ENCODE measurements around the gene CDC20. TPM values are rescaled to one million over a fixed set of nuclear protein-coding genes. Genes with fewer than 3 reads are reported as not detected.

The CDC20 gene
- total RNA-seq (2014; rRNA removed; shearing (Covaris generic); ENCODE audit: low replicate concordance), result 152 and 260 TPM in 2 replicates

DNA sequence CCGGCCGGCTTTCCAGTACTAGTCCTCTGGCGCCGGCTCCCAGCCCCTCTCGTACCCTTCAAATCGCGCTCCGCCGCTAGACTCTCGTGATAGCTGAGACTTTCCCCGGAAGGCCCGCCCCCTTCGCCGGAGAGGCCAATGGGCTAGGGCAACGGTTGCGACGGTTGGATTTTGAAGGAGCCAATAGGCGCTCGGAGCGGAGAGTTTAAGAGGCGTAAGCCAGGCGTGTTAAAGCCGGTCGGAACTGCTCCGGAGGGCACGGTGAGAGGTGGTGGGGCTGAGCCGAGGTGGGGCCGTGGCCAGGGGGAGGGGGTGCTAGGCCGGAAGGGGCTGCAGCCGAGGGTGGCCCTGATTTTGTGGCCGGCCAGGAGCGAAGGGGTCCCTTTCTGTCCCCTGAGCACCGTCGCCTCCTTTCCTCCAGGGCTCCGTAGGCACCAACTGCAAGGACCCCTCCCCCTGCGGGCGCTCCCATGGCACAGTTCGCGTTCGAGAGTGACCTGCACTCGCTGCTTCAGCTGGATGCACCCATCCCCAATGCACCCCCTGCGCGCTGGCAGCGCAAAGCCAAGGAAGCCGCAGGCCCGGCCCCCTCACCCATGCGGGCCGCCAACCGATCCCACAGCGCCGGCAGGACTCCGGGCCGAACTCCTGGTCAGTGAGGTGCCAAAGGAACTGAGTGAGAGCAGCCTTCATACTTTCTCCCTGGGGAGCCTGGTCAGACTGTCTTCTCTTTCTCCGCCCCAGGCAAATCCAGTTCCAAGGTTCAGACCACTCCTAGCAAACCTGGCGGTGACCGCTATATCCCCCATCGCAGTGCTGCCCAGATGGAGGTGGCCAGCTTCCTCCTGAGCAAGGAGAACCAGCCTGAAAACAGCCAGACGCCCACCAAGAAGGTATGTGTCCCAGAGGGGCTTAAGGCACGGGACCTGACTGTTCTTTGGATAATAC is at the start of gene CDC20:
TSS of gene CDC20 (plus strand) at position 236 of the 948 bp plus-strand sequence. CDS start at position 471, 235 bp downstream.
- peak; percentile 98 for DNase-seq
- no peaks in the 10 kb centered on the region for H3K9me3 ChIP-seq
- H3K4me3 ChIP-seq, result peak within 1 kb of the TSS; percentile 89
- no peaks in the 10 kb centered on the region for H3K27me3 ChIP-seq
- peaks cover 52% of the 10 kb centered on the region for H3K36me3 ChIP-seq

DNA sequence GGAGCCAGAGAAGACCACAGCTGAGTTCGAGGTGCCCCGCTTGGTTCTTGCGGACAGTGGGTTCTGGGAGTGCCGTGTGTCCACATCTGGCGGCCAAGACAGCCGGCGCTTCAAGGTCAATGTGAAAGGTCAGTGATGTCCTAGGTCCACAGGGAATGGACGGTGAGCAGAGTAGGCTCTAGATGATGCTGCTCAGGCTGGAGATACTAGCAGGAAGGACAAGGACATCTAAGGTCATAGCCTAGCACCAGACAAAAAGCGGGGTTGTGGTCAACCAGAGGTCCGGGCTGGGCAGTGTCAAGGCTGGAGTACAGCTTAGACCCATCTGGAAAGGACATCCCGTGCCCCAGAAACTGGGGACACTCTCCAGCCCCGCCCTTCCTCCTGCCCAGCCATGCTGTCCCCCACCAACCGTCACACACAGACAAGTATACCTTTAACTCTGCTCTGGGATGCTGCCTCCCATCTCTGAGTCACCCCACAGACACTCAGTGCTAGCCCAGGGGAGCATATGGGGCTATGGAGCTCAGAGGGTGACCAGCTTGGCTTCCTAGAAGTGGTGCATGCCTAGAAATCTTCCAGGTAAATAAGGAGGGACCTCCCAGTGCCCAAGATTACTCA is 49.3 kb upstream of the CDC20 start:
- DNase-seq, result no peak
- Histone ChIP-seq H3K4me3 (no peak overlapping the region), H3K36me3 (no peaks in the 10 kb centered on the region), H3K9me3 (no peaks in the 10 kb centered on the region), H3K27me3 (no peaks in the 10 kb centered on the region)

DNA sequence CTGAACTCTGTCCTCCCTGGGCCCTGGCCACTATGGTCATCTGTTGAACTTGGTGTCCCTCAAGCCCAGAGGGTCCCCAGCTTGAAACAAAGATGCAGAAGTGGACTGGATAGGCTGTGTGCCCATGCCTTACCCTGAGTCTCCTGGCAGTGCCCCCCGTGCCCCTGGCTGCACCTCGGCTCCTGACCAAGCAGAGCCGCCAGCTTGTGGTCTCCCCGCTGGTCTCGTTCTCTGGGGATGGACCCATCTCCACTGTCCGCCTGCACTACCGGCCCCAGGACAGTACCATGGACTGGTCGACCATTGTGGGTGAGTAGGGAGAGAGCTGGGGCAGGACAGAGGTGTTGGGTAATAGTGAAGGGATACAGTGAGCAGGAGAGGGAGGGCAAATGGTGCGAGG is 47.3 kb upstream of the CDC20 start:
- Histone ChIP-seq H3K9me3 (no peaks in the 10 kb centered on the region), H3K36me3 (no peaks in the 10 kb centered on the region), H3K4me3 (no peak overlapping the region), H3K27me3 (no peaks in the 10 kb centered on the region)
- DNase-seq, result no peak

DNA sequence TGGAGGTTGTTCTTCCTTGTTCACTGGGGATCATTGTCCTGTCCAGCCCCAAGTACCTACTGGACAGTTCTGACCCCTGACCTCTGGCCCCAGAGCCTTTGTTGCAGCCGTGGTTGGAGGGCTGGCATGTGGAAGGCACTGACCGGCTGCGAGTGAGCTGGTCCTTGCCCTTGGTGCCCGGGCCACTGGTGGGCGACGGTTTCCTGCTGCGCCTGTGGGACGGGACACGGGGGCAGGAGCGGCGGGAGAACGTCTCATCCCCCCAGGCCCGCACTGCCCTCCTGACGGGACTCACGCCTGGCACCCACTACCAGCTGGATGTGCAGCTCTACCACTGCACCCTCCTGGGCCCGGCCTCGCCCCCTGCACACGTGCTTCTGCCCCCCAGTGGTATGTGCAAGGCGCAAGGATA is 46.6 kb upstream of the CDC20 start:
- no peaks in the 10 kb centered on the region for H3K27me3 ChIP-seq
- H3K36me3 ChIP-seq, result no peaks in the 10 kb centered on the region
- H3K4me3 ChIP-seq, result no peak overlapping the region
- no peaks in the 10 kb centered on the region for H3K9me3 ChIP-seq
- no peak for DNase-seq

DNA sequence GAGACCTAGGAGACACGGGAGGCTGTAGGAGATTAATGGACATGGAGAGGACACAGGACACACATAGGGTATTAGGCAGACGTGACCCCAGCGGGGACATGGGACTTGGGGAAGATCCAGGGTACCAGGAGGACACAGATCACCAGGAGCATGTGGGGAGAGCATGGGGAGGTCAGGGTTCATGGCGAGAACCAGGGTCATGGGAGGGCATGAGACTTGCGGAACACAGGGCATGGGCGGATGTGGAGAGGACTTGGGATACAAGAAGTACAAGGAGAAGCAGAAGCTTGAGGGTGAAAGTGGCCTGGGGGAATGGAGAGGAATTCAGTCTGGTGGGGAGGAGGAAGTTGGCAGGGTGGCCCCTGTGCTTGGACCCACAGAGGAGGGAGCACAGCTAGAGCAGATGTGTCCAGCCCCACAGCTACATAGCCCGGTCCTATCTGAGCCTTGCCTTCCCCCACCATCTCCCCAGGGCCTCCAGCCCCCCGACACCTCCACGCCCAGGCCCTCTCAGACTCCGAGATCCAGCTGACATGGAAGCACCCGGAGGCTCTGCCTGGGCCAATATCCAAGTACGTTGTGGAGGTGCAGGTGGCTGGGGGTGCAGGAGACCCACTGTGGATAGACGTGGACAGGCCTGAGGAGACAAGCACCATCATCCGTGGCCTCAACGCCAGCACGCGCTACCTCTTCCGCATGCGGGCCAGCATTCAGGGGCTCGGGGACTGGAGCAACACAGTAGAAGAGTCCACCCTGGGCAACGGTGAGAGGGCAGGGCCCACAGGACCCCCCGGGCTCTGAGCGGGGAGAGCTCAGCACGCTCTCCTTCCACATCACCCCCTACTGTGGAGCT is 45.9 kb upstream of the CDC20 start:
- H3K27me3 ChIP-seq, result no peaks in the 10 kb centered on the region
- no peaks in the 10 kb centered on the region for H3K9me3 ChIP-seq
- no peaks in the 10 kb centered on the region for H3K36me3 ChIP-seq
- no peak for DNase-seq
- H3K4me3 ChIP-seq, result no peak overlapping the region

DNA sequence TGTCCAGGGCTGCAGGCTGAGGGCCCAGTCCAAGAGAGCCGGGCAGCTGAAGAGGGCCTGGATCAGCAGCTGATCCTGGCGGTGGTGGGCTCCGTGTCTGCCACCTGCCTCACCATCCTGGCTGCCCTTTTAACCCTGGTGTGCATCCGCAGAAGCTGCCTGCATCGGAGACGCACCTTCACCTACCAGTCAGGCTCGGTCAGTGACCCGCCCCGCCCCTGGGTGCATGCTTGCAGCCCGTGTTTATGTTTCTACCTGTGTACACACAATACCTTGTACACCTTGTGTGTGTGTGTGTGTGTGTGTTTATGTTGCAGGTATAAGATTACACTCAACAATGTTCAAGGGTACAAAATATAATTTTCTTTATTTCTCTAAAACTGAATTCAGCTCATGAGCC is 45.0 kb upstream of the CDC20 start:
- Histone ChIP-seq H3K27me3 (no peaks in the 10 kb centered on the region), H3K4me3 (no peak overlapping the region), H3K9me3 (no peaks in the 10 kb centered on the region), H3K36me3 (no peaks in the 10 kb centered on the region)
- no peak for DNase-seq

DNA sequence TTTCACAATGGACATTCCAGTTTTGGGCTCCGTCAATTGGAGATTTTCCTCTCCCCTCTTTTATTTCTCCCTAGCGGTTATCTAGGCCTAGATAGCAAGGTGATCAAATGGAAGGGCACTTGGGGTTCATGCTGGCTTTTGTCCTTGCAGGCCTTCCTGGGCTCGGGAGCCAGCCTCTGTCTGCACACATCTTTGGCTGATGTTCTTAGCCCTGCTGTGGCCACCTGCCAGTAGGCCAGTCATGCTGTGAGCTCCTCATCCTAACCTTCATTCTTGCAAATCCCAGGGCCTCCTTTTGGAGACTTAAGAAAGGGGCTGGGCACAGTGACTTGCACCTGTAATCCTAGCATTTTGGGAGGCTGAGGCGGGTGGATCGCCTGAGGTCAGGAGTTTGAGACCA is 44.5 kb upstream of the CDC20 start:
- H3K27me3 ChIP-seq, result no peaks in the 10 kb centered on the region
- peak; percentile 28 for DNase-seq

DNA sequence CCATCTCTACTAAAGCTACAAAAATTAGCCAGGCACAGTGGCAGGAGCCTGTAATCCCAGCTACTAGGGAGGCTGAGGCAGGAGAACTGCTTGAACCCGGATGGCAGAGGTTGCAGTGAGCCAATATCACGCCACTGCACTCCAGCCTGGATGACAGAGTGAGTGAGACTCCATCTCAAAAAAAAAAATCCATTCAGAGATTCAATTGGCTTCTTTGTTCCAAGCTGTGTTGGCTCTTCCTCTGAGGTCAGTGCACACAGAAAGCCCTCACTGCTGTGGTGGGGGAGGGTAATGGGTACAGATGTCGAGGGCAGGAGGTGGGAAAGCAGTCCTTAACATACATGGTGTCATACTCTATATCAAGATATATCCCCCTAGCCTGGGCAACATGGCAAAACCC is 43.3 kb upstream of the CDC20 start:
- no peaks in the 10 kb centered on the region for H3K27me3 ChIP-seq
- H3K4me3 ChIP-seq, result no peak overlapping the region
- no peaks in the 10 kb centered on the region for H3K36me3 ChIP-seq
- no peak for DNase-seq
- no peaks in the 10 kb centered on the region for H3K9me3 ChIP-seq

More for the DNA sequence above, 44.5 kb upstream of the CDC20 start:
- Histone ChIP-seq H3K9me3 (no peaks in the 10 kb centered on the region), H3K4me3 (no peak overlapping the region), H3K36me3 (no peaks in the 10 kb centered on the region)

DNA sequence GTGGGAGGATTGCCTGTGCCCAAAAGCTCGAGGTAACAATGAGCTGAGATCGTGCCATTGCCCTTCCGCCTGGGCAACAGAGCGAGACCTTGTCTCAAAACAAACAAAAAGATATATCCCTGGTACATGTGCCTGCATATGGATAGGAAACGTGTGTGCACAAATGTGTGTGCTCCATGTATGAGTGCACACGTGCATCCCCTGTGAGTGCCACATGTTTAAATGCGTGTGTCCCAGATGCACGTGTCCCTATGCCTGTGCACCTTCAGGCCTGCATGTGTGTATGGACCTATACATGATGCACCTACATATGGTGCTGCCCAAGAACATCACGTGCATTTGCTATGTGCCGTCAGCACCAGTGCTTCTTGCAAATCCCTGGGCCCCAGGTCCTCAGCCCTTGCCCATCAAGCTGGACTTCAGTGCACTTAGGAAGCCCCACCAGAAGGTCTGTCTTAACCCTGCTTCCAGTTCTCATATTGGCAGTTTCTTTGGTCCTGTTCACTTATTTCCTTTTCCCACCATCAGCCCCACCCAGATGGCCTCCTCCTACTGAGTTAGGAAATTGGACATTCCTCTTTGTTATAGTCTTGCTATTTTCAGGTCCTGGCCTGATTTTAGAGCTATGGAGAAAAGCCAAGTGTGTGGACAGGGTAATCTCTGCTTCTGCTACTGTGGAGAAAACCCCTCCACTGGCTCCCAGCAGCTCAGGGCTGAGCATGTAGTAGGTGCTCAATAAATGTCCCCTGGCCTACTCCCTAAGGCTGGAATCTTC is 42.6 kb upstream of the CDC20 start:
- H3K9me3 ChIP-seq, result no peaks in the 10 kb centered on the region
- H3K36me3 ChIP-seq, result no peaks in the 10 kb centered on the region
- no peak overlapping the region for H3K4me3 ChIP-seq
- no peak for DNase-seq
- no peaks in the 10 kb centered on the region for H3K27me3 ChIP-seq

DNA sequence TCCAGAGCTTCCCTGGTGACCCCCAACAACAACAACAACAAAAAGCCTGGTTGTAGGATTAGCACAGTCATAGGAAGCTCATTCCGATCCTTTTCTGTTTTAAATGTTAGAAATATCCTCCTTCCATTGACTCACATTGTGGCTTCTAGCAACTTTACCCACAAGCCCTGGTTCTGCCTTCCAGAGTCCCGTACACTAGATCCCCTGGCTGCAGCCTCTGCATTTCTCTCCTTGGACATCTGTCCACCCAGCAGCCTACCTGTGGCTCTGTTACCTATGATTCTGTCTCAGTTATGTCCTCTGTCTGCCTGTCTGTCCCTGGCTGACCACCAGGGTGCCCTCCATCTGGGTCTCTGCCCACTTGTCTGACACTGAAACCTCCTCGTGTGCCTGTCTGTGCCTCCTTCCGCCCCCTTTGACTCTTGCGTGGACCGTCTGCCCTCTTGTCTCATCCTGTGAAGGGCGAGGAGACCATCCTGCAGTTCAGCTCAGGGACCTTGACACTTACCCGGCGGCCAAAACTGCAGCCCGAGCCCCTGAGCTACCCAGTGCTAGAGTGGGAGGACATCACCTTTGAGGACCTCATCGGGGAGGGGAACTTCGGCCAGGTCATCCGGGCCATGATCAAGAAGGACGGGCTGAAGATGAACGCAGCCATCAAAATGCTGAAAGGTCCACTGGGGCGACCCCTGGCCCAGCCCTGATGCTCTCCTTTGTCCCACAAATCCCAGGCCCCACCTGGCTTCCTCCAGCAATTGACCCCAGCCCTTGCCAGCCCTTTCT is 41.9 kb upstream of the CDC20 start:
- no peak for DNase-seq
- no peaks in the 10 kb centered on the region for H3K27me3 ChIP-seq
- no peak overlapping the region for H3K4me3 ChIP-seq
- no peaks in the 10 kb centered on the region for H3K36me3 ChIP-seq
- H3K9me3 ChIP-seq, result no peaks in the 10 kb centered on the region

DNA sequence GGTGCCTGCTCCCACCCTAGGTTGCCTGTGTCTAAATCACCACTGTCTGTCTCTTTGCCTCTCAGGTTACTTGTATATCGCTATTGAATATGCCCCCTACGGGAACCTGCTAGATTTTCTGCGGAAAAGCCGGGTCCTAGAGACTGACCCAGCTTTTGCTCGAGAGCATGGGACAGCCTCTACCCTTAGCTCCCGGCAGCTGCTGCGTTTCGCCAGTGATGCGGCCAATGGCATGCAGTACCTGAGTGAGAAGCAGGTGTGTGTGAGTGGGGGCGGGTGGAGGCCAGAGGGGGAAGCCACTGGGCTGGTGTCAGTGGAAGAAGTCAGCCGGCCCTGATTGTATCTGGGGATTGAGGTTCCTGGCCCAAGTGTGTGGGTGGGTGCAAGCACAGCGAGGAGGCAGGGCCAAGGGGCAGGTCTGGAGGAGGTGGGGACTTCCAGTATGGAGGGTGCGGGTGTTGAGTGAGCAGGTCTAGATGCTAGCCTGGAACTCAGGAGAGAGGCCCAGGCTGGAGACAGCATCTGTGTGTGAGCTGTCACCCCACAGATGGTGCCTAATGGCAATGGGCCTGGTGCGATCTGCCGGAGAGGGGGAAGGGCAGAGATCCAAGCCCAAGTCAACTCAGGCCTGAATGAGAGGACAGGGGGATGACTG is 40.8 kb upstream of the CDC20 start:
- H3K9me3 ChIP-seq, result no peaks in the 10 kb centered on the region
- no peaks in the 10 kb centered on the region for H3K27me3 ChIP-seq
- H3K4me3 ChIP-seq, result no peak overlapping the region
- DNase-seq, result no peak
- H3K36me3 ChIP-seq, result no peaks in the 10 kb centered on the region

DNA sequence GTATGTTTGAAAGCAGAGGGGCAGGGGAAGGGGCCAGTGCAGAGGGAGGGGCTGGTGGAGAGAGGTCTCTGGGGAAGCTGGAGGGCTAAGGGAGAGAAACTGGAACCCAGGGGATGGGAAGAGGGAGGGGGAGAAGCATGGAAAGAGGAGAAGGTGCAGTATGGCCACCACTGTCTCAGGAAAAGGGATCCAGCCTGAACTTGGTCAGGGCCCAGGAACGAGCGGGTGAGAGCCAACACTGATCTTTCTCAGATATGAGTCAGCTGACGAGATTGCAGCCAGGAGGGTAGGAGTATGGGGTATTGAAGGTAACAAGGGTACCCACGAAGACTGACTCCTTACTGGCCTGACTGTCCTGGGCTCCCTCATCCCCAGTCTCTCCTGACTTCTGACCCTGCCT is 40.0 kb upstream of the CDC20 start:
- no peak for DNase-seq
- H3K36me3 ChIP-seq, result no peaks in the 10 kb centered on the region
- H3K4me3 ChIP-seq, result no peak overlapping the region
- H3K9me3 ChIP-seq, result no peaks in the 10 kb centered on the region
- no peaks in the 10 kb centered on the region for H3K27me3 ChIP-seq

DNA sequence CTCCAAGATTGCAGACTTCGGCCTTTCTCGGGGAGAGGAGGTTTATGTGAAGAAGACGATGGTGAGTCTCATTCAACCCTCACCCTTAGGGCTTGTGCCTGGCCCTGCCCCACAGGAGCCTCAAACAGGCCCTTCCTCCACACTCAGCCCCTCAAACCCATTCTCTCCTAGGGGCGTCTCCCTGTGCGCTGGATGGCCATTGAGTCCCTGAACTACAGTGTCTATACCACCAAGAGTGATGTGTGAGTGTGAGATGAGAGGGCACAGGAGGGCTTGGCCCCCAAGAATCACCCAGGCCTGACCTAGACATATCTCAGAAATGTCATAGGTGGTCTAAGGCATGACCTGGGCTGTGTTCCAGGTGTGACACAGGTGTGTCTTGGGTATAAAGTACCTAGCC is 39.5 kb upstream of the CDC20 start:
- Histone ChIP-seq H3K36me3 (no peaks in the 10 kb centered on the region), H3K27me3 (no peaks in the 10 kb centered on the region), H3K9me3 (no peaks in the 10 kb centered on the region), H3K4me3 (no peak overlapping the region)
- no peak for DNase-seq

DNA sequence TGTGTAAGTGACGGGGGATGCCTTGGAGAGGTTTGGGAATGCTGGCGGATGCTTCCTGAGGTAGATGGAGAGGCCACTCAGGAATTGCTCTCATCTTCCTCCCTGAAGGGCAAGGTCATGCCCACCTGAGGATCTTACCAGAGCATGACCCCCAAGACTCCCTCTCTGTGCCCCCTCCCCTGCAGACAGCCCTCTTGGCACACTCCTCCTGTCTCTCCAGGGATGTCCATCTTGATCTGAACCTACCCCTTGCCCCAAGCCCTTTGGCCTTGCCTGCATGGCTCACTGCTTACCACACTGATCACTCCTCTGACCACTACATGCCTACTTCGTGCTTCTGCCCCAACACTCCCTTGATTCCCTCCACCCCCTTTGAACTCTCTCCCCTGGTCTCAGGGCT is 39.0 kb upstream of the CDC20 start:
- DNase-seq, result no peak
- Histone ChIP-seq H3K9me3 (no peaks in the 10 kb centered on the region), H3K36me3 (no peaks in the 10 kb centered on the region), H3K4me3 (no peak overlapping the region), H3K27me3 (no peaks in the 10 kb centered on the region)

DNA sequence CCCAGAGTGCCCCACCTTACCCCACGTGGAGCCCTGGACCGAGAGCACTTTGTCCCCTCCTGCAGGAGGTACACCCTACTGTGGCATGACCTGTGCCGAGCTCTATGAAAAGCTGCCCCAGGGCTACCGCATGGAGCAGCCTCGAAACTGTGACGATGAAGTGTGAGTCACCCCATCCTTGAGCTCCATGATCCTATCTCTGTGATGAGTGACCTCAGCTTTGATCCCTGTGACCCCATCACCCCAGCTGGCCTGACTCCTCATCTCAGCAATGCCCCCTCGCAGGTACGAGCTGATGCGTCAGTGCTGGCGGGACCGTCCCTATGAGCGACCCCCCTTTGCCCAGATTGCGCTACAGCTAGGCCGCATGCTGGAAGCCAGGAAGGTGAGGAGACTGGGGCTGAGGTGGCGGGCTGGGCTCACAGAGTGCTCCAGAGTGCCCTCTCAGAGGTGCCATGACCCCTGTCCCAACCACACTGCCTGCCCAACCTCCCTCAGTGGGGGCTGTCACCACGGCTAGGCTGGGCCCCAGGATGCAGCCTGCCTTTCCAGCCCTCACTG is 37.4 kb upstream of the CDC20 start:
- no peak overlapping the region for H3K4me3 ChIP-seq
- DNase-seq, result no peak
- H3K36me3 ChIP-seq, result no peaks in the 10 kb centered on the region
- H3K9me3 ChIP-seq, result 0 out of 2 replicates have a peak, but pooled peaks cover 3% of the 10 kb centered on the region
- H3K27me3 ChIP-seq, result no peaks in the 10 kb centered on the region

All from MG63 (cell line).